22Rv1 (cell line): ENCODE measurements around the gene MYO9B.

Experiments
- CTCF ChIP-seq: fragments of 450-650 bp; IDR thresholded peaks from 2 replicates; pipeline ENCODE4 v1.5.1; 2017; ENCODE audit warnings: mild to moderate bottlenecking
- ZFX ChIP-seq: fragments of 450-650 bp; IDR thresholded peaks from 2 replicates; pipeline ENCODE4 v1.6.1; 2017; ENCODE audit warnings: antibody characterized with exemption, borderline replicate concordance

DNA sequence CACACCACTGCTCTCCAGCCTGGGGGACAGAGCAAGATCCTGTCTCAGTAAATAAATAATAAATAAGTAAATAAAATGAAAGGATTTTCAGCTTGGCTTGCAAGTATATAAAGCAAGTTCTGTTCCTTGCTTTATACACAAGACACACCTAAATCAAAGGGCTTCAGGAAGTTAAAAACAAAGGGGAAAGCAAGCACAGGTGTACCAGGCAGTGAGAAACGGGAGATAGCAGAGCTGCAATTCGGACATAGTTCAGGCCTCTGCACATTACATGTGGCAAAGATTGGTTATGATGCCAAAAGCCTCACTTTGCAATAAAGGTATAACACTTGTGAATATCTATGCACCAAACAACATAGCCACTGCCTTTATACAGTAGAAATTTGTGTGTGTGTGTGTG is 47.5 kb downstream of the MYO9B start:
- TF ChIP-seq CTCF (no peak), ZFX (no peak)
